Endothelial cell of umbilical vein (primary cell): Measurements from ENCODE around the gene TNKS1BP1. TPM values are rescaled to one million over a fixed set of nuclear protein-coding genes. Genes with fewer than 3 reads are reported as not detected.

ENCODE experiments used
- BruUV-seq: library from RNA; stranded (reverse); fragments of 400-500 nt; replicated peaks from 2 replicates; lab custom pipeline; 2021; lab: Mats Ljungman, UMichigan
- CTCF ChIA-PET: fragments of 300-600, 350-600 bp; sonication (Branson Sonifier 250); formaldehyde crosslinking; loops from one replicate; lab custom pipeline; 2021; ENCODE audit warnings: antibody characterized with exemption, inconsistent platforms; lab: Charles Lee
- POLR2A ChIA-PET: fragments of 300-600, 350-600 bp; sonication (Branson Sonifier 250); formaldehyde crosslinking; loops from one replicate; lab custom pipeline; 2021; ENCODE audit warnings: antibody characterized with exemption, inconsistent platforms; lab: Charles Lee
- DNase-seq: peaks from one replicate; pipeline ENCODE4 v3.0.0-alpha.2; 2011; ENCODE audit warnings: low read depth, low spot score
- FAIRE-seq: peaks from 2 replicates; lab custom pipeline; 2011; peaks lifted over from hg19 to GRCh38; lab: Jason Lieb, UNC
- H2AFZ ChIP-seq: 2 replicates; pipeline ENCODE4 v1.6.0; 2012; ENCODE audit warnings: low read depth, low read length, control low read depth, inconsistent platforms
- H3K27ac ChIP-seq: 2 replicates; pipeline ENCODE4 v1.5.1; 2011; ENCODE audit warnings: low read depth, mild to moderate bottlenecking, control low read depth, low read length, moderate library complexity; ENCODE audit not compliant: insufficient read depth
- H3K27me3 ChIP-seq, 2 experiments: 2 replicates each; pipeline versions ENCODE4 v1.6.0 to v1.6.1; 2011; ENCODE audit warnings: low read length in 2 of 2, mixed read lengths in 1 of 2; ENCODE audit not compliant: control insufficient read depth in 2 of 2, insufficient read depth in 2 of 2
- H3K36me3 ChIP-seq, 2 experiments: 2 replicates in 1 of 2; 3 replicates in 1 of 2; pipeline ENCODE4 v1.5.1; 2011; ENCODE audit warnings: low read length in 2 of 2, mild to moderate bottlenecking in 1 of 2, moderate library complexity in 1 of 2; ENCODE audit not compliant: control insufficient read depth in 2 of 2, insufficient read depth in 2 of 2; ENCODE audit errors: extremely low read depth in 1 of 2
- H3K4me1 ChIP-seq: 3 replicates; pipeline ENCODE4 v1.5.1; 2011; ENCODE audit warnings: mild to moderate bottlenecking, low read length; ENCODE audit not compliant: control insufficient read depth, insufficient read depth; ENCODE audit errors: extremely low read depth
- H3K4me2 ChIP-seq: 2 replicates; pipeline ENCODE4 v1.6.1; 2011; ENCODE audit warnings: low read length, control low read depth, mixed read lengths; ENCODE audit not compliant: insufficient read depth
- H3K4me3 ChIP-seq, 3 experiments: fragments of 200-600 bp in 1 of 3; sonication (generic), shearing (Covaris generic) in 1 of 3; replicated peaks in 1 of 3; 2 replicates each; pipeline ENCODE4 v1.5.1; 2011 to 2016; ENCODE audit warnings: control low read depth in 3 of 3, low read length in 3 of 3, mild to moderate bottlenecking in 2 of 3, inconsistent platforms in 1 of 3, low read depth in 1 of 3, moderate library complexity in 1 of 3; ENCODE audit not compliant: insufficient read depth in 1 of 3
- H3K79me2 ChIP-seq: 2 replicates; pipeline ENCODE4 v1.6.0; 2012; ENCODE audit warnings: low read length, inconsistent platforms; ENCODE audit not compliant: control insufficient read depth, insufficient read depth
- H3K9ac ChIP-seq: replicated peaks from 2 replicates; pipeline ENCODE3; 2011; ENCODE audit warnings: low read length, control low read depth; ENCODE audit not compliant: insufficient read depth; ENCODE audit errors: extremely low read depth
- H3K9me1 ChIP-seq: replicated peaks from 3 replicates; pipeline ENCODE4 v1.6.0; 2011; ENCODE audit warnings: mild to moderate bottlenecking, low read length; ENCODE audit not compliant: control insufficient read depth, insufficient read depth; ENCODE audit errors: extremely low read depth
- H3K9me3 ChIP-seq: replicated peaks from 2 replicates; pipeline ENCODE4 v1.5.1; 2012; ENCODE audit warnings: low read length, inconsistent platforms; ENCODE audit not compliant: control insufficient read depth, insufficient read depth
- H4K20me1 ChIP-seq: replicated peaks from 2 replicates; pipeline ENCODE3; 2011; ENCODE audit warnings: mild to moderate bottlenecking, low read length; ENCODE audit not compliant: control insufficient read depth, insufficient read depth; ENCODE audit errors: extremely low read depth
- CTCF ChIP-seq, 2 donors: IDR thresholded peaks; 1 replicate in 1 of 2; 2 replicates in 1 of 2; pipeline ENCODE4 v1.5.1; 2011; ENCODE audit warnings: low read length in 2 of 2, mild to moderate bottlenecking in 2 of 2, moderate library complexity in 2 of 2, control low read depth in 1 of 2, inconsistent platforms in 1 of 2, low read depth in 1 of 2; ENCODE audit not compliant: insufficient read depth in 1 of 2; ENCODE audit errors: extremely low read depth in 1 of 2
- EZH2 ChIP-seq: IDR thresholded peaks from 2 replicates; pipeline ENCODE4 v1.6.1; 2012; ENCODE audit warnings: borderline replicate concordance, low read depth, mild to moderate bottlenecking, moderate library complexity, low read length, inconsistent platforms; ENCODE audit not compliant: severe bottlenecking
- FOS ChIP-seq: IDR thresholded peaks from 2 replicates; pipeline ENCODE4 v1.6.1; 2011; ENCODE audit warnings: mild to moderate bottlenecking, low read length, moderate library complexity, borderline replicate concordance; ENCODE audit not compliant: insufficient read depth
- GATA2 ChIP-seq: IDR thresholded peaks from 2 replicates; pipeline ENCODE4 v1.7.0; 2011; ENCODE audit warnings: low read depth, mild to moderate bottlenecking, moderate library complexity, mixed read lengths, low read length; ENCODE audit not compliant: insufficient read length, insufficient read depth
- JUN ChIP-seq: IDR thresholded peaks from 2 replicates; pipeline ENCODE4 v1.6.1; 2011; ENCODE audit warnings: borderline replicate concordance, low read depth; ENCODE audit not compliant: insufficient read length, insufficient read depth
- MAX ChIP-seq: IDR thresholded peaks from 2 replicates; pipeline ENCODE4 v1.6.1; 2011; ENCODE audit not compliant: insufficient read depth, insufficient read length
- MYC ChIP-seq: IDR thresholded peaks from one replicate; pipeline ENCODE4 v1.6.1; 2011; ENCODE audit warnings: mild to moderate bottlenecking, low read depth, low read length
- POLR2A ChIP-seq: IDR thresholded peaks from 2 replicates; pipeline ENCODE4 v1.6.1; 2012; ENCODE audit warnings: low read depth, mild to moderate bottlenecking, control low read depth, low read length
- POLR2AphosphoS5 ChIP-seq: IDR thresholded peaks from 2 replicates; pipeline ENCODE4 v1.6.1; 2012; ENCODE audit warnings: low read depth, mild to moderate bottlenecking, control low read depth, low read length, moderate library complexity; ENCODE audit not compliant: insufficient read depth
- dilution Hi-C: fragments of 300-500 bp; cut with MboI; formaldehyde crosslinking; loops from one replicate; pipeline ENCODE4 v1.15.0; 2019; ENCODE audit warnings: low sequenced_read_pairs; ENCODE audit not compliant: extremely low pct_ligation_motif_present
- intact Hi-C: fragments of 100-400 bp; cut with micrococcal nuclease; formaldehyde crosslinking; loops from one replicate; pipeline ENCODE4 v1.10.0; 2022
- polyA plus RNA-seq, 4 experiments: library from polyadenylated mRNA; depleted of rRNA in 3 of 4; stranded (reverse) in 3 of 4; unstranded in 1 of 4; fragments of >200 nt; gene quantifications; 2 replicates each; pipeline versions ENCODE4 v1.2.1 to v1.2.3, GENCODE V29; 2011 to 2012; ENCODE audit warnings: missing spikeins in 1 of 4
- total RNA-seq: library from RNA; stranded (reverse); gene quantifications from 2 replicates; pipeline ENCODE4 v1.2.3, GENCODE V29; 2021

TNKS1BP1 gene
- total and polyA plus RNA-seq, 2 donors (not counting 3 experiments of a cell fraction or from before 2014, with no cell fraction given) = 54.6 to 111 TPM

- no peaks in the 10 kb centered on the region for H4K20me1 ChIP-seq
- no TSS peak for BruUV-seq
- H3K4me2 ChIP-seq = no peak overlapping the region
- H3K9me1 ChIP-seq = no peaks in the 10 kb centered on the region
- dilution Hi-C loops = no loop called here
- no peaks in the 10 kb centered on the region for H3K9me3 ChIP-seq
- no peaks in the 10 kb centered on the region for H3K79me2 ChIP-seq
- CTCF ChIA-PET = interaction anchor here (2.5 kb wide), 1 partner anchor 13 kb away, joined by 9 read pairs; no protein-coding TSS in a partner anchor
- H3K9ac ChIP-seq = no peak overlapping the region
- peaks cover 0 to 3% of the 10 kb centered on the region in 2 experiments for H3K27me3 ChIP-seq
- H3K4me3 ChIP-seq = no peak overlapping the region
- TF ChIP-seq JUN (no peak), POLR2A (no peak), EZH2 (no peak), GATA2 (no peak), CTCF (IDR thresholded peaks at IDR 0.05; ENCODE audit: extremely low read depth in 1 of 2, insufficient read depth in 1 of 2, low read depth in 1 of 2, low read length in 2 of 2) (no peak), FOS (no peak), MAX (no peak), POLR2AphosphoS5 (no peak), MYC (no peak)
- intact Hi-C loops = no loop called here
- H2AFZ ChIP-seq = no peak overlapping the region
- DNase-seq (no peak), FAIRE-seq (no peak)
- POLR2A ChIA-PET = no interaction called here
- H3K36me3 ChIP-seq = no peaks in the 10 kb centered on the region
- no peak overlapping the region for H3K27ac ChIP-seq
- H3K4me1 ChIP-seq = no peaks in the 10 kb centered on the region
These were observed 38.7 kb upstream of the TNKS1BP1 start for GRCh38 chr11:57363131-57364080.
